K562 (cell line): ENCODE data around the gene NDUFB1. TPM values are rescaled to one million over a fixed set of nuclear protein-coding genes. Genes with fewer than 3 reads are reported as not detected.
A peak's percentile ranks its signal among the peaks of the same experiment; 100 is the strongest.

ENCODE experiments used
- ARID1B ChIP-seq: fragments of 450-650 bp; IDR thresholded peaks from 2 replicates; pipeline ENCODE4 v1.6.1; 2016; ENCODE audit warnings: antibody characterized with exemption, mild to moderate bottlenecking, inconsistent platforms
- EWSR1 ChIP-seq: fragments of 450-650 bp; IDR thresholded peaks from 2 replicates; pipeline ENCODE4 v1.6.1; 2018; ENCODE audit warnings: borderline replicate concordance, mild to moderate bottlenecking, low read depth, moderate library complexity; ENCODE audit not compliant: partially characterized antibody
- FOS ChIP-seq: IDR thresholded peaks from 3 replicates; pipeline ENCODE4 v1.6.1; 2011; ENCODE audit not compliant: insufficient read length; ENCODE audit errors: extremely low read depth
- HNRNPUL1 ChIP-seq: fragments of 200-400 bp; formaldehyde crosslinking; IDR thresholded peaks from 2 replicates; pipeline ENCODE4 v1.6.1; 2017; ENCODE audit warnings: low read length
- IRF2 ChIP-seq: sonication (generic); formaldehyde crosslinking; IDR thresholded peaks from 2 replicates; pipeline ENCODE4 v1.8.1; 2022; ENCODE audit warnings: mild to moderate bottlenecking, missing genetic modification reagents
- MBD2 ChIP-seq: sonication (generic); IDR thresholded peaks from 2 replicates; pipeline ENCODE4 v1.6.1; 2016; ENCODE audit warnings: low read depth, borderline replicate concordance
- MYC ChIP-seq, 2 experiments: fragments of 250-450 bp in 1 of 2; sonication (Bioruptor Pico) in 1 of 2; IDR thresholded peaks; 2 replicates each; pipeline versions ENCODE4 v1.5.1 to v1.6.1; 2012 to 2021; ENCODE audit warnings: low read depth in 2 of 2, borderline replicate concordance in 1 of 2, improper control_type of control experiment in 1 of 2, low read length in 1 of 2, mild to moderate bottlenecking in 1 of 2, moderate library complexity in 1 of 2
- NBN ChIP-seq: fragments of 450-650 bp; IDR thresholded peaks from 2 replicates; pipeline ENCODE4 v1.6.1; 2016; ENCODE audit warnings: low read depth, mild to moderate bottlenecking
- NFIX ChIP-seq: fragments of 250-450 bp; sonication (Bioruptor Pico); IDR thresholded peaks from 2 replicates; pipeline ENCODE4 v1.4.0; 2020; ENCODE audit warnings: low read depth, mild to moderate bottlenecking, moderate library complexity
- NR1H2 ChIP-seq: sonication (generic); formaldehyde crosslinking; IDR thresholded peaks from 2 replicates; pipeline ENCODE4 v1.4.0; 2020; ENCODE audit warnings: mild to moderate bottlenecking, missing genetic modification reagents
- RREB1 ChIP-seq: fragments of 250-450 bp; sonication (Bioruptor Pico); IDR thresholded peaks from 2 replicates; pipeline ENCODE4 v1.4.0; 2020
- SETDB1 ChIP-seq: IDR thresholded peaks from one replicate; pipeline ENCODE4 v1.6.1; 2012; ENCODE audit warnings: low read length, control low read depth, inconsistent platforms
- XRCC5 ChIP-seq: fragments of 200-400 bp; formaldehyde crosslinking; IDR thresholded peaks from 2 replicates; pipeline ENCODE4 v1.6.1; 2017; ENCODE audit warnings: low read depth, mild to moderate bottlenecking, low read length
- ZNF121 ChIP-seq: sonication (generic); formaldehyde crosslinking; conservative IDR thresholded peaks from 2 replicates; pipeline ENCODE4 v1.8.0; 2022; ENCODE audit warnings: missing genetic modification reagents
- ZNF696 ChIP-seq: fragments of 250-450 bp; sonication (Bioruptor Pico); conservative IDR thresholded peaks from 2 replicates; pipeline ENCODE4 v1.4.0; 2020; ENCODE audit warnings: mild to moderate bottlenecking, moderate library complexity
- ZNF77 ChIP-seq: fragments of 250-450 bp; sonication (Bioruptor Pico); IDR thresholded peaks from 2 replicates; pipeline ENCODE4 v1.5.0; 2020
- polyA plus RNA-seq, 8 experiments: library from polyadenylated mRNA; depleted of rRNA in 4 of 8; stranded (reverse) in 5 of 8; unstranded in 3 of 8; fragments of >200 nt; fragmentation: Nextera tagmentation in 2 of 8; fragmentation: Illumina TruSeq in 1 of 8; extraction: Ambion mirVana in 2 of 8; extraction: Trizol in 1 of 8; gene quantifications; 2 replicates each; pipeline versions ENCODE4 v1.2.1 to v1.2.3, GENCODE V29; 2011 to 2014; ENCODE audit warnings: inconsistent platforms in 1 of 8, missing spikeins in 1 of 8
- total RNA-seq, 7 experiments: library from RNA; depleted of rRNA in 6 of 7; stranded (reverse); fragments of >200 nt in 6 of 7; fragmentation: Illumina TruSeq in 2 of 7; extraction: Trizol in 2 of 7; gene quantifications; 2 replicates each; pipeline versions ENCODE4 v1.2.1 to v1.2.3, GENCODE V29; 2011 to 2021; ENCODE audit warnings: low replicate concordance in 1 of 7
- TF ChIP-seq, protein P1 (sequence below): sonication (generic); formaldehyde crosslinking; IDR thresholded peaks from 2 replicates; pipeline ENCODE4 v1.8.0; 2022; ENCODE audit warnings: mild to moderate bottlenecking, missing genetic modification reagents

NDUFB1 gene
- total and polyA plus RNA-seq, 9 of the 15 experiments (the other 6 are each of a cell fraction or from before 2014, with no cell fraction given): 102 to 767 (median 325) TPM

- TF ChIP-seq, protein P1, sequence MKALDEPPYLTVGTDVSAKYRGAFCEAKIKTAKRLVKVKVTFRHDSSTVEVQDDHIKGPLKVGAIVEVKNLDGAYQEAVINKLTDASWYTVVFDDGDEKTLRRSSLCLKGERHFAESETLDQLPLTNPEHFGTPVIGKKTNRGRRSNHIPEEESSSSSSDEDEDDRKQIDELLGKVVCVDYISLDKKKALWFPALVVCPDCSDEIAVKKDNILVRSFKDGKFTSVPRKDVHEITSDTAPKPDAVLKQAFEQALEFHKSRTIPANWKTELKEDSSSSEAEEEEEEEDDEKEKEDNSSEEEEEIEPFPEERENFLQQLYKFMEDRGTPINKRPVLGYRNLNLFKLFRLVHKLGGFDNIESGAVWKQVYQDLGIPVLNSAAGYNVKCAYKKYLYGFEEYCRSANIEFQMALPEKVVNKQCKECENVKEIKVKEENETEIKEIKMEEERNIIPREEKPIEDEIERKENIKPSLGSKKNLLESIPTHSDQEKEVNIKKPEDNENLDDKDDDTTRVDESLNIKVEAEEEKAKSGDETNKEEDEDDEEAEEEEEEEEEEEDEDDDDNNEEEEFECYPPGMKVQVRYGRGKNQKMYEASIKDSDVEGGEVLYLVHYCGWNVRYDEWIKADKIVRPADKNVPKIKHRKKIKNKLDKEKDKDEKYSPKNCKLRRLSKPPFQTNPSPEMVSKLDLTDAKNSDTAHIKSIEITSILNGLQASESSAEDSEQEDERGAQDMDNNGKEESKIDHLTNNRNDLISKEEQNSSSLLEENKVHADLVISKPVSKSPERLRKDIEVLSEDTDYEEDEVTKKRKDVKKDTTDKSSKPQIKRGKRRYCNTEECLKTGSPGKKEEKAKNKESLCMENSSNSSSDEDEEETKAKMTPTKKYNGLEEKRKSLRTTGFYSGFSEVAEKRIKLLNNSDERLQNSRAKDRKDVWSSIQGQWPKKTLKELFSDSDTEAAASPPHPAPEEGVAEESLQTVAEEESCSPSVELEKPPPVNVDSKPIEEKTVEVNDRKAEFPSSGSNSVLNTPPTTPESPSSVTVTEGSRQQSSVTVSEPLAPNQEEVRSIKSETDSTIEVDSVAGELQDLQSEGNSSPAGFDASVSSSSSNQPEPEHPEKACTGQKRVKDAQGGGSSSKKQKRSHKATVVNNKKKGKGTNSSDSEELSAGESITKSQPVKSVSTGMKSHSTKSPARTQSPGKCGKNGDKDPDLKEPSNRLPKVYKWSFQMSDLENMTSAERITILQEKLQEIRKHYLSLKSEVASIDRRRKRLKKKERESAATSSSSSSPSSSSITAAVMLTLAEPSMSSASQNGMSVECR (CRISPR knock-in tag): peak; percentile 75
- TF ChIP-seq NFIX (no peak), RREB1 (CRISPR knock-in tag) (no peak), XRCC5 (no peak), ZNF121 (no peak), MYC (IDR thresholded peaks at IDR 0.05; ENCODE audit: low read depth, low read length) (no peak), MYC (CRISPR knock-in tag; IDR thresholded peaks at IDR 0.05; ENCODE audit: borderline replicate concordance, low read depth) (no peak), ZNF696 (CRISPR knock-in tag) (no peak), ARID1B (peak; percentile 46; the same call in 1 of the 2 replicates), FOS (no peak), IRF2 (CRISPR knock-in tag) (no peak), NR1H2 (CRISPR knock-in tag) (no peak), MBD2 (peak; percentile 86), HNRNPUL1 (no peak), SETDB1 (no peak), NBN (peak; percentile 62; the same call in 1 of the 2 replicates), EWSR1 (no peak), ZNF77 (CRISPR knock-in tag) (no peak)
Measured at GRCh38 chr14:92121670-92122350, at the start of gene NDUFB1, which contains the start of gene CPSF2 (continued).
